GM12891 (cell line): ENCODE measurements around the gene SCAF11.

Source experiments
- POLR2A ChIP-seq: IDR thresholded peaks from 2 replicates; pipeline ENCODE4 v1.6.1; 2011; ENCODE audit warnings: low read depth, low read length, control low read depth
- SPI1 ChIP-seq: IDR thresholded peaks from 2 replicates; pipeline ENCODE4 v1.6.1; 2011; ENCODE audit warnings: low read depth, low read length, control low read depth

DNA sequence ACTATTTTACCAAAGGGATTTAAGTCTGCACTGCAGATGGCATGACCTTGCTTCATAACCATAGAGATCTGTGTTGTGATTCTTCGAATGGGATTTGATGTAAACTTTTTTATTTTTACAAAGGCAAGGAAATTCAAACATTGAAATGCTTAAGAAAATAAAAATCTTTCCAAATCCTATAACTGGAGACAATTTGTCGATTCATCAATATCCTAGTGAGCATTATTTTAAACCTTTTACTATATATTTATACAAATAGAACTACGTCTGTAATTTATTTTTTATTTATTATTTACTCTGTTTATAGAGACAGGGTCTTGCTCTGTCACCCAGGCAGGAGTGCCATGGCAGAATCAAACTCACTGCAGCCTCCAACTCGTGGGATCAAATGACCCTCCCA is 14.3 kb upstream of the SCAF11 start:
- TF ChIP-seq SPI1 (no peak), POLR2A (no peak)
